GM23338 (cell line): ENCODE measurements around the gene TBATA. TPM values are rescaled to one million over a fixed set of nuclear protein-coding genes. Genes with fewer than 3 reads are reported as not detected.

Source experiments
- ATAC-seq: fragments of 200-7000 bp; cut with Tn5 transposase; 3 replicates; pipeline ENCODE4 v1.9.1; 2020
- DNase-seq: peaks from one replicate; pipeline ENCODE4 v3.0.0-alpha.2; 2015; ENCODE audit warnings: low spot score
- H2AFZ ChIP-seq: fragments of 200-600 bp; sonication (generic); 2 replicates; pipeline ENCODE4 v1.8.0; 2016; ENCODE audit warnings: antibody characterized with exemption, mild to moderate bottlenecking, moderate library complexity
- H3F3A ChIP-seq: fragments of 200-600 bp; sonication (generic); replicated peaks from 2 replicates; pipeline ENCODE4 v1.8.0; 2017; ENCODE audit warnings: antibody characterized with exemption, mixed run types, low read depth
- H3K27ac ChIP-seq: fragments of 200-600 bp; sonication (generic); 2 replicates; pipeline ENCODE4 v1.6.1; 2016; ENCODE audit warnings: low read depth
- H3K27me3 ChIP-seq: fragments of 200-600 bp; sonication (generic); 2 replicates; pipeline ENCODE4 v1.8.0; 2016; ENCODE audit warnings: mild to moderate bottlenecking, mixed run types, moderate library complexity; ENCODE audit not compliant: insufficient read depth
- H3K36me3 ChIP-seq: fragments of 200-600 bp; sonication (generic); 2 replicates; pipeline ENCODE4 v1.8.0; 2016; ENCODE audit warnings: mild to moderate bottlenecking; ENCODE audit not compliant: insufficient read depth
- H3K4me1 ChIP-seq: fragments of 200-600 bp; sonication (generic); 2 replicates; pipeline ENCODE4 v1.8.0; 2016; ENCODE audit warnings: mild to moderate bottlenecking, moderate library complexity; ENCODE audit not compliant: insufficient read depth
- H3K4me2 ChIP-seq: fragments of 200-600 bp; sonication (generic); 2 replicates; pipeline ENCODE4 v1.7.1; 2017; ENCODE audit warnings: mixed run types
- H3K4me3 ChIP-seq: fragments of 200-600 bp; sonication (generic); 2 replicates; pipeline ENCODE4 v1.6.1; 2016; ENCODE audit warnings: mixed run types
- H3K79me2 ChIP-seq: fragments of 200-600 bp; sonication (generic); replicated peaks from 2 replicates; pipeline ENCODE4 v1.8.0; 2017; ENCODE audit warnings: mild to moderate bottlenecking; ENCODE audit not compliant: insufficient read depth
- H3K9me2 ChIP-seq: fragments of 200-600 bp; sonication (generic); 2 replicates; pipeline ENCODE4 v1.8.0; 2017; ENCODE audit not compliant: insufficient read depth
- H4K20me1 ChIP-seq: fragments of 200-600 bp; sonication (generic); replicated peaks from 2 replicates; pipeline ENCODE4 v1.8.0; 2017; ENCODE audit warnings: mild to moderate bottlenecking; ENCODE audit not compliant: insufficient read depth
- H3K27ac Mint-ChIP-seq: 2 replicates; pipeline ENCODE4 v1.8.0; 2020; ENCODE audit warnings: inconsistent platforms, mild to moderate bottlenecking, moderate library complexity, mixed read lengths
- H3K27me3 Mint-ChIP-seq: 3 replicates; pipeline ENCODE4 v1.8.0; 2022; ENCODE audit warnings: low read depth, mild to moderate bottlenecking, moderate library complexity, mixed read lengths, inconsistent platforms; ENCODE audit not compliant: insufficient read depth, poor library complexity
- H3K36me3 Mint-ChIP-seq: 3 replicates; pipeline ENCODE4 v1.8.0; 2021; ENCODE audit warnings: low read depth, mild to moderate bottlenecking, inconsistent platforms, moderate library complexity, mixed read lengths
- H3K4me1 Mint-ChIP-seq: 3 replicates; pipeline ENCODE4 v1.8.0; 2020; ENCODE audit warnings: mild to moderate bottlenecking, inconsistent platforms, mixed read lengths
- H3K4me3 Mint-ChIP-seq: 3 replicates; pipeline ENCODE4 v1.8.0; 2021; ENCODE audit warnings: moderate library complexity, mild to moderate bottlenecking, inconsistent platforms, mixed read lengths
- H3K9me3 Mint-ChIP-seq: 3 replicates; pipeline ENCODE4 v1.8.0; 2020; ENCODE audit warnings: moderate library complexity, mild to moderate bottlenecking, inconsistent platforms, mixed read lengths
- CTCF ChIP-seq, 2 experiments: fragments of 200-600 bp in 1 of 2; sonication (generic) in 1 of 2; conservative IDR thresholded peaks; 2 replicates each; pipeline versions ENCODE4 v1.5.1 to v1.6.1; 2016 to 2017; ENCODE audit warnings: antibody characterized with exemption in 2 of 2, low read depth in 2 of 2, mild to moderate bottlenecking in 2 of 2, moderate library complexity in 1 of 2
- EZH2phosphoT487 ChIP-seq: fragments of 200-600 bp; sonication (generic); IDR thresholded peaks from one replicate; pipeline ENCODE4 v1.8.1; 2018; ENCODE audit warnings: antibody characterized with exemption; ENCODE audit not compliant: unreplicated experiment
- ZNF462 ChIP-seq: fragments of 250-450 bp; sonication (Bioruptor Pico); IDR thresholded peaks from 2 replicates; pipeline ENCODE4 v1.5.0; 2020; ENCODE audit warnings: mild to moderate bottlenecking, moderate library complexity
- polyA plus RNA-seq: library from polyadenylated mRNA; unstranded; fragments of >200 nt; fragmentation: Nextera tagmentation; extraction: Ambion mirVana; gene quantifications from 2 replicates; pipeline ENCODE4 v1.2.1, GENCODE V29; 2016
- total RNA-seq: library from RNA; depleted of rRNA; stranded (reverse); fragments of >200 nt; shearing (Covaris generic); gene quantifications from 2 replicates; pipeline ENCODE4 v1.2.3, GENCODE V29; 2014

TBATA gene
- total and polyA plus RNA-seq, 2 experiments from 2014 or later: not detected

GRCh38 chr10:70781461-70782051, 3.6 kb downstream of the TBATA start:
- Histone ChIP-seq H3K27me3 (no peaks in the 10 kb centered on the region), H3K4me3 (no peak overlapping the region), H2AFZ (no peak overlapping the region), H3K4me2 (no peak overlapping the region), H3K36me3 (no peaks in the 10 kb centered on the region), H3K4me1 (no peaks in the 10 kb centered on the region), H3F3A (no peaks in the 10 kb centered on the region), H3K79me2 (no peaks in the 10 kb centered on the region), H3K27ac (no peak overlapping the region), H3K9me2 (peaks cover 4% of the 10 kb centered on the region; the same call in 1 of the 2 replicates), H4K20me1 (no peaks in the 10 kb centered on the region; the same call in 1 of the 2 replicates)
- no peak for DNase-seq
- no peaks in the 10 kb centered on the region for H3K9me3 Mint-ChIP-seq
- ATAC-seq: no peak
- peaks cover 3% of the 10 kb centered on the region for H3K27me3 Mint-ChIP-seq
- no peak overlapping the region for H3K4me3 Mint-ChIP-seq
- no peaks in the 10 kb centered on the region for H3K36me3 Mint-ChIP-seq
- no peak overlapping the region for H3K27ac Mint-ChIP-seq
- H3K4me1 Mint-ChIP-seq: peaks cover 5% of the 10 kb centered on the region; the same call in 2 of the 3 replicates
- TF ChIP-seq EZH2phosphoT487: no peak
- no peak for TF ChIP-seq CTCF (conservative IDR thresholded peaks at IDR 0.05; ENCODE audit: low read depth in 2 of 2)
- TF ChIP-seq ZNF462: no peak
